MCF 10A (cell line): ENCODE data around the gene CLDN7. TPM values are rescaled to one million over a fixed set of nuclear protein-coding genes. Genes with fewer than 3 reads are reported as not detected.
A peak's percentile ranks its signal among the peaks of the same experiment; 100 is the strongest.

Experiments used
- BruUV-seq: library from RNA; stranded (reverse); fragments of 400-500 nt; replicated peaks from 2 replicates; lab custom pipeline; 2021; lab: Mats Ljungman, UMichigan
- CTCF ChIA-PET: fragments of 300-600 bp; sonication (Branson Sonifier 250); formaldehyde crosslinking; extraction: SDS; loops from one replicate; lab custom pipeline; 2021; ENCODE audit warnings: antibody characterized with exemption, inconsistent platforms; lab: Yijun Ruan, JAX
- POLR2A ChIA-PET: fragments of 300-600, 350-650 bp; sonication (Branson Sonifier 250); formaldehyde crosslinking; extraction: SDS; loops from one replicate; lab custom pipeline; 2020; ENCODE audit warnings: antibody characterized with exemption, inconsistent platforms; lab: Yijun Ruan, JAX
- DNase-seq: peaks from one replicate; pipeline ENCODE4 v3.0.0-alpha.2; 2018; ENCODE audit not compliant: unreplicated experiment
- H3K27ac Mint-ChIP-seq: one replicate; pipeline ENCODE4 v1.8.0; 2022; ENCODE audit warnings: mild to moderate bottlenecking, low read depth, mixed read lengths; ENCODE audit not compliant: unreplicated experiment
- H3K27me3 Mint-ChIP-seq: one replicate; pipeline ENCODE4 v1.8.0; 2022; ENCODE audit warnings: mixed read lengths; ENCODE audit not compliant: insufficient read depth, unreplicated experiment
- H3K36me3 Mint-ChIP-seq: one replicate; pipeline ENCODE4 v1.8.0; 2022; ENCODE audit warnings: mild to moderate bottlenecking, moderate library complexity, mixed read lengths; ENCODE audit not compliant: insufficient read depth, unreplicated experiment
- H3K4me1 Mint-ChIP-seq: one replicate; pipeline ENCODE4 v1.8.0; 2022; ENCODE audit warnings: mixed read lengths; ENCODE audit not compliant: insufficient read depth, unreplicated experiment
- H3K4me3 Mint-ChIP-seq: one replicate; pipeline ENCODE4 v1.8.0; 2022; ENCODE audit warnings: mild to moderate bottlenecking, moderate library complexity, mixed read lengths; ENCODE audit not compliant: unreplicated experiment
- H3K9me3 Mint-ChIP-seq: one replicate; pipeline ENCODE4 v1.8.0; 2022; ENCODE audit warnings: mixed read lengths; ENCODE audit not compliant: unreplicated experiment
- CTCF ChIP-seq: fragments of 200-600 bp; IDR thresholded peaks from one replicate; pipeline ENCODE4 v1.8.0; 2022; ENCODE audit warnings: antibody characterized with exemption, mild to moderate bottlenecking; ENCODE audit not compliant: unreplicated experiment
- intact Hi-C: fragments of 100-400 bp; cut with micrococcal nuclease; formaldehyde crosslinking; loops from 2 replicates; pipeline ENCODE4 v1.14.1; 2022
- total RNA-seq: library from RNA; stranded (reverse); gene quantifications from 2 replicates; pipeline ENCODE4 v1.2.3, GENCODE V29; 2022

Gene CLDN7
- total RNA-seq, 1 experiment from 2014 or later = 23.9 TPM

- H3K4me1 Mint-ChIP-seq = no peaks in the 10 kb centered on the region
- CTCF ChIA-PET = no interaction called here
Observed at GRCh38 chr17:7304179-7304578, 41.9 kb upstream of the CLDN7 start.

GRCh38 chr17:7296189-7296861 lies 34.0 kb upstream of the CLDN7 start:
- peaks cover 10% of the 10 kb centered on the region for H3K36me3 Mint-ChIP-seq
- H3K9me3 Mint-ChIP-seq = no peaks in the 10 kb centered on the region
- intact Hi-C loops = loop anchor here (1.0 to 5.0 kb wide), 3 partner anchors 16 to 249 kb away; no protein-coding TSS in a partner anchor
- BruUV-seq = no TSS peak
- no peak overlapping the region for H3K4me3 Mint-ChIP-seq
- H3K27me3 Mint-ChIP-seq = no peaks in the 10 kb centered on the region
- no peak overlapping the region for H3K27ac Mint-ChIP-seq
- ChIA-PET POLR2A (interaction anchor here (0.6 to 2.1 kb wide), 10 partner anchors 11 to 1914 kb away, joined by 3 to 37 read pairs (median 3); partner anchors contain the start of genes GABARAP and SLC2A4), CTCF (interaction anchor here (0.6 to 2.9 kb wide), 28 partner anchors 9 to 375 kb away, joined by 3 to 65 read pairs (median 4); partner anchors contain the start of genes ACAP1, GABARAP, GPS2 and SLC2A4)
- peaks cover 17% of the 10 kb centered on the region for H3K4me1 Mint-ChIP-seq
- DNase-seq = peak; percentile 73
- peak; percentile 91 for TF ChIP-seq CTCF

More at GRCh38 chr17:7304179-7304578, 41.9 kb upstream of the CLDN7 start:
- peaks cover 19% of the 10 kb centered on the region for H3K36me3 Mint-ChIP-seq
- no peaks in the 10 kb centered on the region for H3K27me3 Mint-ChIP-seq
- BruUV-seq = no TSS peak
- H3K9me3 Mint-ChIP-seq = no peaks in the 10 kb centered on the region
- H3K4me3 Mint-ChIP-seq = no peak overlapping the region
- intact Hi-C loops = no loop called here
- TF ChIP-seq CTCF = no peak
- POLR2A ChIA-PET = interaction anchor here (0.6 to 1.5 kb wide), 4 partner anchors 12 to 310 kb away, joined by 3 to 4 read pairs (median 4); no protein-coding TSS in a partner anchor
- H3K27ac Mint-ChIP-seq = no peak overlapping the region
- no peak for DNase-seq

- peaks cover 10% of the 10 kb centered on the region for H3K36me3 Mint-ChIP-seq
- peak overlapping the region; percentile 63 for H3K4me3 Mint-ChIP-seq
- peaks cover 17% of the 10 kb centered on the region for H3K4me1 Mint-ChIP-seq
- H3K9me3 Mint-ChIP-seq = no peaks in the 10 kb centered on the region
- POLR2A ChIA-PET = interaction anchor here (0.9 to 2.1 kb wide), 7 partner anchors 10 to 75 kb away, joined by 3 to 37 read pairs (median 4); partner anchors contain the start of genes GABARAP and SLC2A4
- CTCF ChIA-PET = interaction anchor here (0.6 to 2.9 kb wide), 15 partner anchors 10 to 376 kb away, joined by 3 to 65 read pairs (median 5); partner anchors contain the start of genes GABARAP and SLC2A4
- no peak for TF ChIP-seq CTCF
- H3K27me3 Mint-ChIP-seq = no peaks in the 10 kb centered on the region
- DNase-seq = no peak
- intact Hi-C loops = loop anchor here (1.0 to 5.0 kb wide), 3 partner anchors 15 to 248 kb away; no protein-coding TSS in a partner anchor
- BruUV-seq = no TSS peak
- H3K27ac Mint-ChIP-seq = no peak overlapping the region
Observed at GRCh38 chr17:7295230-7296180, 33.2 kb upstream of the CLDN7 start.
